Body of pancreas (tissue), 4 donors: ENCODE measurements around the gene ITGB6. TPM values are rescaled to one million over a fixed set of nuclear protein-coding genes. Genes with fewer than 3 reads are reported as not detected.
A peak's percentile ranks its signal among the peaks of the same experiment; 100 is the strongest.

Experiments used
- ATAC-seq: fragments of 150-250 bp; one replicate; pipeline ENCODE4 v1.9.1; 2016
- DNase-seq, 4 donors: peaks; one replicate each; pipeline ENCODE4 v3.0.0-alpha.2; 2019
- H3K27ac ChIP-seq, 4 donors: fragments of 200-600 bp; sonication (generic); 1 replicate in 3 of 4; 2 replicates in 1 of 4; pipeline versions ENCODE4 v1.5.1 to v1.6.1; 2016 to 2019; ENCODE audit warnings: mild to moderate bottlenecking in 1 of 4, mixed read lengths in 1 of 4, moderate library complexity in 1 of 4
- H3K27me3 ChIP-seq, 2 donors: fragments of 200-600 bp; sonication (generic); one replicate each; pipeline ENCODE4 v1.6.0; 2016; ENCODE audit warnings: mild to moderate bottlenecking in 1 of 2
- H3K36me3 ChIP-seq, 2 donors: fragments of 200-600 bp; sonication (generic); replicated peaks in 1 of 2; 2 replicates each; pipeline ENCODE4 v1.5.1; 2016; ENCODE audit warnings: low read depth in 2 of 2; ENCODE audit not compliant: insufficient read depth in 1 of 2
- H3K4me1 ChIP-seq: fragments of 200-600 bp; sonication (generic); one replicate; pipeline ENCODE4 v1.6.0; 2016
- H3K4me3 ChIP-seq, 2 donors: fragments of 200-600 bp; sonication (generic); 1 replicate in 1 of 2; 2 replicates in 1 of 2; pipeline ENCODE4 v1.5.1; 2016 to 2019
- H3K9me3 ChIP-seq, 3 donors: fragments of 200-600 bp; sonication (generic); 1 replicate in 2 of 3; 2 replicates in 1 of 3; pipeline ENCODE4 v1.5.1; 2016
- CTCF ChIP-seq, 7 experiments: fragments of 450-650 bp in 4 of 7; fragments of 200-600 bp in 3 of 7; sonication (generic) in 3 of 7; IDR thresholded peaks; one replicate each; pipeline ENCODE4 v1.5.1; 2016 to 2019; ENCODE audit warnings: antibody characterized with exemption in 7 of 7
- POLR2A ChIP-seq, 3 donors: fragments of 450-650 bp; IDR thresholded peaks; one replicate each; pipeline ENCODE4 v1.6.1; 2016; ENCODE audit warnings: antibody characterized with exemption in 3 of 3, mild to moderate bottlenecking in 2 of 3
- WGBS, 2 donors: methylation state at CpG; one replicate each; pipeline ENCODE4 v1.1.5; 2017; 5-methylcytosine and 5-hydroxymethylcytosine counted together
- intact Hi-C: fragments of 100-400 bp; cut with DNase I; formaldehyde crosslinking; loops from one replicate; pipeline ENCODE4 v1.15.1; 2023
- total RNA-seq, 2 donors: library from RNA; depleted of rRNA; stranded (reverse); fragments of >200 nt; gene quantifications; one replicate each; pipeline ENCODE4 v1.1.0, GENCODE V29; 2016

ITGB6 gene
- total RNA-seq, 2 donors from 2014 or later = 5.3 to 9.9 TPM

GRCh38 chr2:160242893-160243564 is 43.0 kb upstream of the ITGB6 start:
- Histone ChIP-seq H3K27ac (no peak overlapping the region), H3K9me3 (no peaks in the 10 kb centered on the region), H3K4me3 (no peak overlapping the region), H3K4me1 (peaks cover 21% of the 10 kb centered on the region), H3K27me3 (no peaks in the 10 kb centered on the region), H3K36me3 (no peaks in the 10 kb centered on the region)
- intact Hi-C loops = no loop called here
- no peak for ATAC-seq
- 31 to 42% methylated on average over 3 of the region's 3 CpGs for WGBS, 2 donors
- no peak for TF ChIP-seq CTCF (IDR thresholded peaks at IDR 0.05)
- no peak for TF ChIP-seq POLR2A (IDR thresholded peaks at IDR 0.05)
- DNase-seq = no peak

DNA sequence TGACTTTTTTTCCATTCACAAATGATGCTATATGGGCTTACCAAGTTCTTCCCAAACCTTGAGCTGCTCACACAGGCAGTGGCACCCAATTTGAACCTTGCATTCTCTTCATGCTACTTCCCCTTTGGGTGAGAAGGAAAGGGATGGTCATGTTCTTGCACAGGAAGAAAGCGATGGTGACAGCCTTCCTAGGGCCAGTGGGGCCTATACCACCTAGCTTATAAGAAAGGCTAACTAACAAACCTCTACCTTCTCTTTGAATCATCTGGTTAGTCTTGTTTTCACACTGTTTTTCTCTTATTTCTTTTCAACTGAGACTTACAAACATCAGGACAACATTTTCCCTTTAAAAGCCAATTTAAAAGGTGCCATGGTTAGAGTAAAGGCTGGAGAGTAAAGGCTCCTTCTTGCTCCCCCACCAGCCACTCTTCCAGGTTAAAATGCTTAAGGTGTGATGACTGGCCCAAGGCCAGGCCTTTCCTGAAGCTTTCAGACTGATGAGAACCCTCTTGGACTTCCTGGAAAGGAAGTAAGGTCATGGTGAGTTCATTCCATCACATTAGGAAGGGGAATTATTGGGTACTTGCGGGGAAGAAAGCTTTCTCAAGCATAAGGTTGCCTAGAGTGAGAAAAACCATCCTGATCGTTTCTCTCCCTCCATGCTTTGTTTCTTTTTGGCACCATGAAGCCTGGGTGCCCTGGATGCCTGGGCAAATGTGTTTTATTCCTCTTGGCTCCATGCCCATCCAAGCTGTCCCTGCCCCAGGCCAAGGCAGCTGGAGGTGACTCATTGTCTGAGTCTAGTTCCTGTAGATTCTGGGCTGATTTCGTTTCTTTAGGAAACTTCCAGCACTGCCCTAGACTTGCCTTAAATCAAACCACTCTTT is 41.4 kb upstream of the ITGB6 start:
- TF ChIP-seq POLR2A (IDR thresholded peaks at IDR 0.05) = no peak
- Histone ChIP-seq H3K4me1 (peaks cover 21% of the 10 kb centered on the region), H3K27ac (peak overlapping the region in 3 of 4 donors; percentile 41 to 65 (median 59)), H3K36me3 (no peaks in the 10 kb centered on the region), H3K27me3 (no peaks in the 10 kb centered on the region), H3K9me3 (no peaks in the 10 kb centered on the region), H3K4me3 (no peak overlapping the region)
- 52 to 64% methylated on average over 4 of the region's 4 CpGs for WGBS, 2 donors
- intact Hi-C loops = no loop called here
- ATAC-seq = peak; percentile 86
- DNase-seq = peak; percentile 47 to 86 (median 66)

DNA sequence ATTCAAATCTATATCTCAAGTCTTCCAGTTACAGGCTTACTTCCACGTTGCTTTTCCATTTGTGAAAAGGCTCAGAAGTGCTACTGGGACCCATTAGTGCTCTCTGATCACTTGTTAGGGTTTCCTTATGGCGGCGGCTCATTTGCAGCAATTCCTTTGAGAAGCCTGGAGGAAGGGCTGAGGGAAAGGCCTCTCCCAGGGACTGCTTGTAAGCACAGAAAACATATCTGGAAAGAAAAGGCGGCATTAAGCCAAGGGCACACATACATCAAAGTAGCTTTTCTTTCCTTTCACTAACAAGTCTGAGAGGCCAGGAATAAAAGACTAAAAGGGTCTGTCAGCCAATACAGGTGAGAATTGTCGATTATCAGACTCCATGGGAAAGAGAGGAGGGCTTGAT is 39.4 kb upstream of the ITGB6 start:
- Histone ChIP-seq H3K4me1 (peaks cover 21% of the 10 kb centered on the region), H3K9me3 (no peaks in the 10 kb centered on the region), H3K36me3 (no peaks in the 10 kb centered on the region), H3K4me3 (no peak overlapping the region), H3K27me3 (no peaks in the 10 kb centered on the region), H3K27ac (no peak overlapping the region)
- DNase-seq = no peak
- WGBS, 2 donors = 67 to 77% methylated on average over 5 of the region's 5 CpGs
- intact Hi-C loops = no loop called here
- no peak for TF ChIP-seq CTCF (IDR thresholded peaks at IDR 0.05)
- TF ChIP-seq POLR2A (IDR thresholded peaks at IDR 0.05) = no peak
- no peak for ATAC-seq

DNA sequence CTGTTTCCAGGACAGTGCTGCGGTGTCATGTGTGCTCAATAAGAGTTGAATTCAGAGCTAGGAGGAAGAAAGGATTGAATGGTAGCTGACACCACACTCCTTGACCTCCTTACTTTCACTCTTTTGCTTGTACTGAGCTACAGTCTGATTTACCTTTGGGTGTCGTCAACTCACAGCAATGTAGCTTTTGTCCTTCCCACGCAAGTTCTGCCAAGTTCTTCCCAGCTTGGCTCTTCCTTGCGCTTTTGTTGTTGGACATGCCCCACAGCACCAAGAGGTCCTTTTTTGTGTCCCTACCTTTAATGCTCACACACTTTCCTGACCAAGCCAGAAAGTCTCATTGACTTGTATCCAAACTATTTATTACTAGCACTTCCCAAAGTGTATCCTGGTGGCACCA is 38.3 kb upstream of the ITGB6 start:
- Histone ChIP-seq H3K4me3 (no peak overlapping the region), H3K9me3 (no peaks in the 10 kb centered on the region), H3K36me3 (no peaks in the 10 kb centered on the region), H3K4me1 (peaks cover 21% of the 10 kb centered on the region), H3K27ac (no peak overlapping the region), H3K27me3 (no peaks in the 10 kb centered on the region)
- 81 to 84% methylated on average over 4 of the region's 4 CpGs for WGBS, 2 donors
- intact Hi-C loops = no loop called here
- ATAC-seq (no peak), DNase-seq (no peak)
- TF ChIP-seq POLR2A (IDR thresholded peaks at IDR 0.05) (no peak), CTCF (IDR thresholded peaks at IDR 0.05) (no peak)

- H3K27me3 ChIP-seq = no peaks in the 10 kb centered on the region
- intact Hi-C loops = no loop called here
- peaks cover 19% of the 10 kb centered on the region for H3K4me1 ChIP-seq
- H3K36me3 ChIP-seq = no peaks in the 10 kb centered on the region
- H3K9me3 ChIP-seq = no peaks in the 10 kb centered on the region
- H3K4me3 ChIP-seq = no peak overlapping the region
- WGBS, 2 donors = 73 to 85% methylated on average over 3 of the region's 3 CpGs
- TF ChIP-seq POLR2A (IDR thresholded peaks at IDR 0.05) = no peak
- TF ChIP-seq CTCF (IDR thresholded peaks at IDR 0.05) = no peak
- DNase-seq = no peak
- H3K27ac ChIP-seq = no peak overlapping the region
- ATAC-seq = no peak
Measured at GRCh38 chr2:160232905-160233475, 32.9 kb upstream of the ITGB6 start.
